ENCODE data around the gene MYH15.

DNA sequence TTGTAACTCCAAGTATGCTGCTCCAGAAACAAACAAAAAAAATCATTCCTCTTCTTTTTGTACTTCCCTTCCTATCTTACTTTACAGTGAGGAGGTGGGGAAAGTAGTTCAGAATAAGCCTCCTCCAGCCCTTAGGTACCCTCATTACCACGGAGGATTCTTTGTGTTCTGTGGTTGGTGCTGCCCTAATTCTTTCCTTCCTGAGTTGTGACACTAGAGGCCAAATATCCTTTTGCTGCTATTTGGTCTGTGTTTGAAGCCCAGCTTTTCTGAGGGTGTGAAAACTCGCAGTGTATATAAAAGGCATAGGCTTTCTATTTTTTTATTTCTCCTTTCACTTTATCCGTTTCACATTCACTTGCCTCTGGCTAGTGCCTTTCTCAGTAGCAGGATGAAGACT lies 115.8 kb downstream of the MYH15 start:
- TF ChIP-seq CTCF (IDR thresholded peaks at IDR 0.05) (no peak), POLR2A (IDR thresholded peaks at IDR 0.05) (no peak), POLR2AphosphoS5 (IDR thresholded peaks at IDR 0.05) (no peak)

Measured in breast epithelium (tissue), 3 donors.